HG03066 (cell line): ENCODE measurements around the gene EEF1AKMT3.
A peak's percentile ranks its signal among the peaks of the same experiment; 100 is the strongest.
"Not testable (repeated sequence)": the region's sequence is repeated elsewhere in the genome, so short reads cannot be mapped to it uniquely, and the experiment has no call there.

Experiments
- ATAC-seq: cut with Tn5 transposase; IDR thresholded peaks from one replicate; pipeline ENCODE4 v1.9.1; 2021; ENCODE audit warnings: low read depth; ENCODE audit not compliant: unreplicated experiment

Gene EEF1AKMT3

DNA sequence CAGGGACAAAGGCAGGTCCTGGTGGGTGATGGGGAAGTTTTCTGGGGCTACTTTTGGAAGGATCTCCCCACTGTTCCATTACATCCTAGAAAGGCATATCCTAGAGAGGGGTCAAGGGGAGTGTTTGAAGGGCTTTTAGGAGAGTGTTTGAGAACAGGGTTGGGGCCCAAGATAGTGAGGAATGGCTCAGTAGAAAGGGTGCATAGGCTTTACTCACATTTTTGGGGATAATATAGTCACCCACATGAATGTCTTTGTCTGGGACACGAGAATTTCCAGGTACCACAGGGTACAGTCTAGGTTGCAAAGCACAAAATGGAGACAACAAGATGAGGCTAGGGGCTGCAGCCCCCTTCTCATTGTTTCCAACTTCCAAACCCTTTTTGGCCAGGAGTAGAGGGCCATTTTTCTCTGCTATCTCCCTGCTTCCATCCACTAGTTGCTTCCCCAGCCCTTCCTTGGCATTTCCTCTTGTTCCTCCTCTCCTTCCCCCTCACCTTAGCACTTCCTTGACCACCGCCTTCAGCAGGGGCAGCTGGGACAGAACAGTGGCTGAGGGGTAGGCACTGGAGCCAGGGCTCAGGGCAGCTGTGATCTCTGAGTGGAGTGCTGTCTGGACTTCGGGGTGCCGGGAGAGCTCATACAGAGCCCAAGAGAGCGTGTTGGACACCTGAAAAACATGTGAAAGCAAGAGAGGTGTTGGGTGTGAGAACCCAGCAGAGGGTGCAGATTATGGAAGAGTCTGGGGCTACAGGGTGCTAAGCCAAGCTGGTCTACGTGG is 8.3 kb upstream of the EEF1AKMT3 start:
- no peak for ATAC-seq

DNA sequence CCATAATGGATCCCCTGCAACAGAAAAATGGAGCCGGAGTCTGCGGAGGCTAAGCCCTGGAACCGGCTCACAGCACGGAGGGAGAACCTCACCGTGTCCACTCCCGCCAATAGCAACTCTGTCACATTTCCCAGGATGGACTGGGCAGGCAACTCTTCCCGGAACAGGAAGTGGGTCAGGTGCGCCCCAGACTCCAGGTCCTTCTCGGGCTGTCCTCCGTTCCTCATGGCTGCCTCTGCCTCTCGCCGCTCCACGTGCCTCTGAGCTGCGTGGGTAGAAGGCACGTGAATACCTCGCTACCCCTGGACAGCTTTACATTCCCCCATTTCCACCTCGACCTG is 7.8 kb upstream of the EEF1AKMT3 start:
- ATAC-seq, result peak; percentile 15

DNA sequence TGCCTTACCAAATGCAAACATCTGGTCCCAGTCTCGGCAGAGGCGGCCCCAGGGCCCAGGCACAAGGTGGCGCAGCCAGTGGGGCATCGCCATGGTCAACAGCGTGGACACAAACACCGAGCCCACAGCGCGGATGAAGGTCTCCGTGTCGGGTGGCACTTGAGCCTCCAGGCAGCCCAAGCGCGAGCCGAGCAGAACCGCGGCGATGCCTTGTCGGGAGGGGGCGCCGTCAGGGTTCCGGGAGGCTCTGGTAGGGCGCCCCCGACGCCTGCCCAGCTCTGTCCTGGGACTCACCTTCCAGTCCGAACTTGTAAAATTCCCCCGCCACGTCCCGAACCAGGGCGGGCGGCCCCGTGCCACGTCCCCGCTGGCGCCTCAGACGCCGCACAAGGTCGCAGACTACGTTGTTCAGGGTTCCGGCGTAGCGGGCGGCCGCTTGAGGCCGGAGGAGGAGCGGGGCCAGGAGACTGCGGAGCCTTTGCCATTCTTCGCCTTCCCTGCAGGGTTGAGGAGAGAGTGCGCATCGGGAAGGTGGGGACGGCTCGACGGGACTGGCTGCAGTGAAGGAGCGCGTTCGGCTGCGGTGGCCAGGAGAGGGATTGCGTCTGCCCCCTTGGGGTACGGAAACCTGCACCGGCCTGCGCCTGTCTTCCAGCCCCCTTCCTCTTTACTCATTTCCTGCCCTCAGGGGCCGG is 7.3 kb upstream of the EEF1AKMT3 start:
- peak; percentile 46 for ATAC-seq

DNA sequence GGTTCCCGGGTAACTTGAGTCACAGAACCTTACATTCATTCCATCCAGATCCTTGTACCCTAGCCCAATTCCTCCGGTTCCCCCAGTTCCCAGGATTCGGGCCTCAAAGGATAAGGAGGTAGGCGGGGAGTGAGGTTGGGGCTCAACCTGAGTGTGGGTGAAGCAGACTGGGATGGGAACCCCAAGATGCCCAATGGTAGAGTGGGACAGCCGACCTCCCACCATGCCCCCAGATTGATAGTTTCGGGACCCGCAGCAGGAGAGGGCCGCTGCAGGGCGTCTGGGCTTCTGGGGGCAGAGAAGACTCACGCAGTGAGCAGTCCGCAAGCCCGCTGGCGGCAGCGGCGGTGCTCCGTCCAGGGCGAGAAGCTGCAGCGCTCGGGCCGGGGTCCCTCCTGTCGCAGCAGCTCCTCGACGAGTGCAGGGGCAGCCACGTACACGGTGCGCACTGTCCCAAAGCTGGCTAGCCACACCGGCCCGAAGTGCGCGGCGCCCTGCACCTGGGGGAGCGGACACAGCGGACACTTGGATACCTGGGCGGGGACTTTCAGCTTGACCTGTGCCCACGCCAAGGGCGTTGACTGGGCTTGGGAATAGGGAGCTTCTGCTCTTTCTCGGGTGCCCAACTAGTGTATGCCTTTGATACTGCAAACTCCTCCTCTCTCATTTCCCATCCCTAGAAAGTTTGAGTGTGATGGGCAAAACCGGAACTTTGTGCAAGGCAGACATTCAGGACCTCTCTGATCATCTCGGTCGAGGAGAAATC is 6.5 kb upstream of the EEF1AKMT3 start:
- ATAC-seq, result no peak

DNA sequence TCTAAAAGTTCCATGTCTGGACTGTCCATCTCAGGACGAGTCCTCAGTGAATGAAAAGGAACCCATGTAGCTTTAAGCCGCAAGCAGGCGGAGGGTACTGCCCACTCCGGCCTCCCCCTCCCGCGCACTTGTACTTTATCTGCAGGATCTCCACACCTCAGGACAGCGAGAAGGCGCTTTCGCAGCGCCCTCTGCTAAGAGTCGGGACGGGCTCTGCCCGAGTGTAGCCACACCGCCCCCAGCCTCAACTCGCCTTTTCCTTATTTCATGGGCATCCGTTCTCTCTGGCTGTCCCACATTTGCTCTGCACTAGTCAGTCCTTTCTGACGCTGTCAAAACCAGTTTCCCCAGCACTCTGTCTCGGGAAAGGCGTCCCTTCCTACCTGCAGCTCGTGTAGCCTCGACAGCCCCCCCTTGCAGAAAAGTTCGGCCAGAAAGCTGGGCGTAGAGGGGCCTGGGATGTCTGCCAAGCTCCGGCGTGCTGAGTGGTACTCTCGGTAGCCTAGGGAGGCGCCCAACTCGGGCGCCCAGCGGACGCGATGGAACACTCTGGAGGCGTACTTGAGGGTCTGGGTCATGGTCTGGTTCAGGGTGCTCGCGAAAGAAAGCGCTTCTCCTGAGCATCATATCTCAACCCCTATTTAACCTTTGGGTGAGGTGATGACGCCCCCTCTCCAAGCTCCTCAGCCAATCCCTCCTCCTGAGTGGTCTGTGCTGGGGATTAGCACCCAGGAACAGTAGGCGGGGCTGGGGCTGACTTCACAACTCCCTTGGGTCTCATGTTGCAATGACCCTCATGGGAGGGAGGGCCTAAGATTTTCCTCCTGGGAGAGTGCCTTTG is 5.7 kb upstream of the EEF1AKMT3 start, which contains the start of gene CYP27B1:
CYP27B1 (minus strand) TSS at position 615 of the 841 bp plus-strand sequence; CDS start at position 578, 37 bp downstream.
- no peak for ATAC-seq

DNA sequence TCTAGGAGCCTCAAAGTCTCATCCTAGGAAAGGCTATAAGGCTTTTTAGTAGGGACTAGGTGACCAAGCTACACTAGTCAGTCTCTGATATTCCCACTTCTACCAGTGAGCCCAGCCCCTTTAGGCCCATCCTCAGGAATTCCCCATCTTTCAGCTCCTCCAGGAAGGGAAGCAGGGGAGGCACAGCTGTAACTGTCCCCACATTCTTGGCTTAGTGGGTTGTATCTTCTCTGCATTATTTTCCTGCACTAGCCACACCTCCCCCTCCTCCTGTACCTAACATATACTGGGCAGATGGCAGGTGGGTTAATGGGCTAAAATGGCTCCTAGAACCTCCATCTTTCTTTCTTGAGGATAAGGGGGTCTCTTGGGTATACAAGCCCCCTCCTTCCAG is 5.1 kb upstream of the EEF1AKMT3 start:
- no peak for ATAC-seq

DNA sequence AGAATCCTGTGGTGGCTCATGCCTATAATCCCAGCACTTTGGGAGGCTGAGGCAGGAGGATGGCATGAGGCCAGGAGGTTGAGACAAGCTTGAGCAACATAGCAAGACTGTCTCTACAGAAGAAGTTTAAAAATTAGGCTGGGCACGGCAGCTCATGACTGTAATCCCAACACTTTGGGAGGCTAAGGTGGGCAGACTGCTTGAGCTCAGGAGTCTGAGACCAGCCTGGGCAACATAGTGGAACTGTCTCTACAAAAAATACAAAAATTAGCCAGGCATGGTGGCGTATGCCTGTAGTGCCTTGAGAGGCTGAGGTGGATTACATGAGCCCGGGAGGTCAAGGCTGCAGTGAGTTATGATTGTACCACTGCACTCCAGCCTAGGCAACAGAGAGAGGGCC is 4.5 kb upstream of the EEF1AKMT3 start:
- ATAC-seq, result no peak

DNA sequence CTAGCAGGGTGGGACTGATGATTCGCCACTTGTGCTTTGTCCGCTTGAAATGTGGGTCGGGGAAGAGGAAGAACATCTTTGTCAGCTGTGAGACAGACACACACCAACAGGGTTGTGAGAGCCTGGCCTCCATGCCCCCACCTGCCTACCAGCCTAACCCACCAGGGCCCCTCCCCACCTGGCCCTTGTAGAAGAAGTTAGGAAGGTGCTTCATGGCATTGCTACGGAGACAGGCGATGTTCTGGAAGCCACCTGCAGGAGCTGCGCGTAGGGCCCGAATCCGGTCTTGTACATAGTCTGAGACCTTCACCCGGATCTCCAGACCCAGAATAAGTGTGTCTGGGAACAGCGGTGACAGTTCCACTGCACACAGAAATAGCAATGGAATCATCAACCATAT is 2.8 kb upstream of the EEF1AKMT3 start:
- ATAC-seq, result no peak

DNA sequence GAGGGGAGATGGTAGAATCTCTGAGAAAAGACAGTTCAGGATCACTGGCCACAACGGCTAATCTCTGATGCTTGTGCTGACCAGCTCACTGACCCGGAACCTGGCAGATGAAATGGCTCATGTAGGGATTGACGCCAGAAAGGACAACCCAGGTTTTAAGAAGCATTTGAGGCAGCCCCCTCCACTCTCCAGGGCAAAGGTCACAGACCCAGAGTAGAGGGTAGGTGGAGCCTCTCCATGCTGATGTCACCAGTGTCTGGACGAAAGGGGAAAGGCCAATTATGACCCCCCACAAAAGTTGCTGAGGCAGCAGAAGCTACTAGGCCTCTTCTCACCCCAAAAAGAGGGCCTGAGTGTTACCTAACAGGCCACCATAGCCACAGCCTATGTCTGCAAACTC is 1.7 kb upstream of the EEF1AKMT3 start:
- ATAC-seq, result no peak

DNA sequence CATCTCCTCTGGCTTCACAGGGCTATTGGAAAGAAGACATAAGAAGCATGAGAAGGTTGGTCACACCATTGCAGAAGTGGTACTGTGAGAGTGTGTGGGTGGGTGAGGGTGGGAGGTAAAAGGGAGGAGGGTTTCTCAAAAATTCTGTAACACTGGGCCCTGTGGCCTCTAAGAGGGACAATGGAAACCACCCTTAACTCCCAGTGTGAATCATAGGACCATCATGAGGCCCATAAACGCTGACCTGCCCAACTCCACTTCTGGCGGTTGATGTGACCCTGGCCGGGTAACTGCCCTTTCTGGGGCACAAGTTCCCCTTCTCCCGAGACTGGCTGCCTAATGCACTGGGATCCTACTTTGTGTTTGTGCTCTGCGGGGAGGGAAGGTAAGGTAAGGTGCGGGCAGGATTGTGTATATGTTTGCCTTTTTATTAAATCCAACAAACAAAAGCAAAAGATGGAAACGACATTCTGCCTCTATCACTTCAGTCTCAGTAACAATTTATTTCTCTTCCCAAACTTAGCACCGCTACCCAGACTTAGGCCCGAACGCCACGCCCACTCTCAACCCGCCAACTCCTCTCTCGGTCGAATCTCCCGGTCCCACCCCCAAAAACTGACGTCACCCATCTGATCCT is 1.1 kb upstream of the EEF1AKMT3 start:
- peak; percentile 70 for ATAC-seq

DNA sequence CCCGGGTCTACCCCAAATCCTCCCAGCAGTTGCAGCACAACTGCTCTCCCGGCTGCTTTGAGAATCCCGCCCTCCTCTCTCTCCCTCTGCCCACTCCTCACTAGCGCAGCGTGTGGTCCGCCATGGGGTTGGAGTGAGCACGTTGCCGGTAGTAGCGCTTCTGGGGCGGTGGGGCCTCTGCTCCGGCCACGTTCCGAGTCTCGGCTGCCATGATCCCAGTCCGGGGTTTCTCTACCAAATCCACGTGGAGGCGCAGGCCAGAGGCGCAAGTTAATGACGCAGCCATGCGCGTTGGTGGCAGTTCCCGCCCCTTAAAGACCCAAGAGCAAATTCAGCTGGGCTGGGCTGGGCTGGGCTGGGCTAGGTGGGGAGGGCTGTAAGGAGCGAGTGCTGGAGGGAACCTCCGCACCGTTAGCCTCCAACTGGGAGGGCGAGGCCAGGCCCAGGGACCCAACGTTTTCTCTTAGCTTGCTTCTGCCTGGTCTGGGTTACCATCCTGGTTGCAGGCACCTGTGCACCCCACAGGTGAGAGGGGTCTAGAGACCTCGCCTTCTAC is 463 bp upstream of the EEF1AKMT3 start, which contains the start of gene METTL1:
METTL1 (minus strand) TSS at position 233 of the 556 bp plus-strand sequence; CDS start at position 211, 22 bp downstream.
- ATAC-seq, result peak; percentile 78

DNA sequence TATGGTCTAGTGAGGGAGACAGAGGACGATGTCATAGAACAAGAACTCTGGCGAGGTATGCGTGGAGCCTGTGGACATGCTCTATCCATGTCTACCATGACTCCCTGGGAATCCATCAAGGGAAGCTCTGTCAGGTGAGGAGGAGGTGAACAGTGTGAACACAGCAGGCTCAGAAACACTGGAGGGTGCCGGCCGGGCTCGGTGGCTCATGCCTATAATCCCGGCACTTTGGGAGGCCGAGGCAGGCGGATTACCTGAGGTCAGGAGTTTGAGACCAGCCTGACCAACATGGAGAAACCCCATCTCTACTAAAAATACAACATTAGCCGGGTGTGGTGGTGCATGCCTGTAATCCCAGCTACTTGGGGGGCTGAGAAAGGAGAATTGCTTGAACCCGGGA is 2.2 kb downstream of the EEF1AKMT3 start:
- not testable (repeated sequence) for ATAC-seq

DNA sequence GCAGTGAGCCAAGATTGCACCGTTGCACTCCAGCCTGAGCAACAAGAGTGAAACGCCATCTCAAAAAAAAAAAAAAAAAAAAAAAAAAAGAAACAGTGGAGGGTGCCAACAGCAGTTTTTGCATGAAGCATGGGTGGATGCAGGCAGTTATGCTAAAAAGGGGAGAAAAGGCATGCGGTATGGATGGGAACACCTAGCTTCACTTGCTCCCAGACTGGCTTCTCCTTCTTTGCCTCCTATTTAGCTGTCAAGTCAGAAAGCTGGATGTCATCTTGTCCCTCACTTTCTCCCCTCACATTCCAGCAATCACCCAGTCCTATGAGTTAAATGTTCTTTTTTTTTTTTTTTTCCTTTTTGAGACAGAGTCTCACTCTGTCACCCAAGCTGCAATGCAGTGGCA is 2.6 kb downstream of the EEF1AKMT3 start:
- no peak for ATAC-seq

DNA sequence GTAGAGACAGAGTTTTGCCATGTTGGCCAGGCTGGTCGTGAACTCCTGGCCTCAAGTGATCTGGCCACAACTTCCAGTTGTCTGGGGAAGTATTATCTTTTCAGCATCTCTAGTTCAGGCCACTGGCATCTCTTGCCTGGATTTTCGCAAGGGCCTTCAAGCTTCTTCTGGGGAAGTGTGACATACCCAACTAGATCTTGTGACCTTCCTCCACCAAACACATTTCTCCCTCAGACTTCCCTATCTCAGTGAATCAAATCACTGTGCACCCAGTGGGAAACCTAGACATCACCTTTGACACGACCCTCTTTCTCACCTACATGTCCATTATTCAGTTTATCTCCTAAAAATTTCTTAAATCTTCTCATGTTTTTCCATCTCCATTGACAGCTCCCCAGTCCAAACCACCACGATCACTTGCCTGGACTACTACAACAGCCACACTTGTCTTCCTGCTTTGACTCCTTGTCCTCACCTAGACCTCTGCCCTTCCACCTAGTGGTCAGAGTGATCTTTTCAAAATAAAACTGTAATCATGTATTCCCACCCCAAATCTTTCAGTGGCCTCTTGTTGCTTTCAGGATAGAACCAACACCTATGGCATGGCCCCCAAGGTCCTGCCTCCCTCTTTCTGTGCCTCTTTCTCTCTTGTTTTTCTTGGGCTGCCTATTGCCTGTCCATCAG is 3.3 kb downstream of the EEF1AKMT3 start:
- no peak for ATAC-seq

DNA sequence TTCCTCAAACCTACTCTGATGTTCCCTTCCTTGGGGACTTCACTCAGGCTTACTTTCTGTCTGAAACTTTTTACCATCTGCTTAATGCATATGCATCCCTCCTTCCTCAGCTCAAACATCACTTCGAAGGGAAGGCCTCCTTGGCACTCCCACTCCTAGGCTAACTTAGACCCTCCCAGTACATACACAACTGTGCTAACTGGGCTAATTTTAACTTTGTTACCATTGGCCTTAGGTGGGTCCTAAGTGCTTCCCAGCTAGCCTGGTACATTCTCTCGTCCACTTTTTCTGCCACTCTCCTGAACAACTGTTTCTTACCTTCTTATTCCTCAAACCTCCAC is 3.8 kb downstream of the EEF1AKMT3 start:
- no peak for ATAC-seq

DNA sequence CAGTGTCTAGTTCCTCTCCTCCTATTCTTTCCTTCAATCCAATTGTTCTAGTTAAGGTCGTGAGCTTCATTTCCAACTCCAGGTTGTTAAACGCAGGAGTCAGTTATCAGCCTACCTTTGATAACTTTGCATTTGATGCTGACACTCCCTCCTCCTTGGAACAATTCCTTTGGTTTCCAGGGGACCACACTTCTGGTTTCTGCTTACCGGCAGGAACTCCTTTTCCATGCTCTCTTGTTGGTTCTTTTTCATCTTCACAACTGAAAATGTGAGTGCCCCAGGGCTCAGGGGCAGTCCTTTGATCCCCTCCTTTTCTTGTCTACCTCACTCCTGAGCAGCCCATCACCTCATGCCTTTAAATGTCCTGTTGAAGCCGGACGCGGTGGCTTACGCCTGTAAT is 5.0 kb downstream of the EEF1AKMT3 start:
- ATAC-seq, result no peak

DNA sequence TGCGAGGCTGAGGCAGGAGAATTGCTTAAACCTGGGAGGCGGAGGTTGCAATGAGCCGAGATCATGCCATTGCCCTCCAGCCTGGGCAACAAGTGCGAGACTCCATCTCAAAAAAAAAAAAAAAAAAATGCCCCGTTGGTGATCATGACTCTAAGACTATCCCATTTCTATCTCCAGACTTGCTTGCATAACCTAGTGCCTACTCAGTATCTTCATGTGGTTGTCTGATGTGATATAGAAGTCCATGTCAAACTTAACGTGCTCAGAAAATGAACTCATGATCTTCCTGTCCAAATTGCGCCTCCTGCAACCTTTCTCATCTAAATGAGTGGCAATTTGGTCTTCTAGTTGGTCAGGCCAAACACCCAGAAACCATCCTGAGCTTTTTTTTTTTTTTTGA is 5.5 kb downstream of the EEF1AKMT3 start:
- no peak for ATAC-seq

DNA sequence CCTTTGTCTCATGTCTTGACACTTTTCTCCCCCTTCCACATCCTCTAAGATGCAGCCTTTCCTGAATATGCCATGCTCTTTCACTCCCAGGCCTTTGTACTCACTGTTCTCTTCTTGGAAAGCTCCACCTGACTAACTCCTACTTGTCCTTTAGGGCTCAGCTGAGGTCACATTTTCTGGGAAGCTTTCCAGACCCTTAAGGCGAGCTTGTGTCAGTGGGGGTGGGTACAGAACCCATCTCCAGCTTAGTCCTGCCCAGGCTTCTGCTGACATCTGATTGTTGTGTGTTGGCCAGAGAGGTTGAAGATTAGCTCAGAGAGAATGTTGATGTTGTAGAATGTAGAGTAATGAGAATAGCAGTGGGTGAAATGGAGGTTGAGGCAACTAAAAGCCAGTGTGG is 7.3 kb downstream of the EEF1AKMT3 start:
- ATAC-seq, result no peak

DNA sequence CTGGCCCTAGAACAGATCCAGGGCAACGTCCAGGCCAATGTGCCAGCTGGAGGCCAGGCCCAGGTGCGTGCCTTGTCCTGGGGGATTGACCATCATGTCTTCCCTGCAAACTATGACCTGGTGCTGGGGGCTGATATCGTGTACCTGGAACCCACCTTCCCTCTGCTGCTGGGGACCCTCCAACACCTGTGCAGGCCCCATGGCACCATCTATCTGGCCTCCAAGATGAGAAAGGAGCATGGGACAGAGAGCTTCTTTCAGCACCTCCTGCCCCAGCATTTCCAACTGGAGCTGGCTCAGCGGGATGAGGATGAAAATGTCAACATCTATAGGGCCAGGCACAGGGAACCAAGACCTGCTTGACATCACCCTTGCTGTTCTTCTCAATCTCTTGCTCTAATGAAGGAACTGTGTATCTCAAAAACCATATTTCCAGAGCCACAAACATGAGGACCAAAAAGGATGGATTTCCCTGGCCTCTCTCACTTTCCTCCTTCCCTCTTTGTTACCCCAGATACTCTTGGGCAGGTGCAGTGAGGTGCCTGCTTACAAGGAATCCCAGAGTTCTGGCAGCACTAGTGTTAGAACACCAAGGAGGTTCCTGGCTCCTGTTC is 8.0 kb downstream of the EEF1AKMT3 start:
- no peak for ATAC-seq
